Inflammatory macrophage treated with lipopolysaccharide for 1 hour (primary cell): ENCODE results near the gene LRRC51.

Experiments
- DNase-seq, 2 donors: peaks; one replicate each; pipeline ENCODE4 v3.0.0-alpha.2; 2020 to 2022

Gene LRRC51

GRCh38 chr11:72070491-72070890 lies 10.2 kb upstream of the LRRC51 start:
- DNase-seq, result no peak

GRCh38 chr11:72072348-72072747 lies 8.3 kb upstream of the LRRC51 start:
- peak in 1 of 2 donors; percentile 30 for DNase-seq

GRCh38 chr11:72075109-72075508 lies 5.5 kb upstream of the LRRC51 start:
- peak; percentile 73 to 76 for DNase-seq

- no peak for DNase-seq
These were observed 4.9 kb upstream of the LRRC51 start for GRCh38 chr11:72075756-72076155.

- DNase-seq, result no peak
These were observed 2.2 kb upstream of the LRRC51 start for GRCh38 chr11:72078477-72078876.

GRCh38 chr11:72079819-72080325 lies 778 bp upstream of the LRRC51 start:
- DNase-seq, result no peak

GRCh38 chr11:72081184-72081644 lies 564 bp downstream of the LRRC51 start:
- DNase-seq, result no peak

GRCh38 chr11:72081821-72082453 lies 1.3 kb downstream of the LRRC51 start:
- no peak for DNase-seq

- no peak for DNase-seq
These were observed 2.8 kb downstream of the LRRC51 start for GRCh38 chr11:72083414-72083813.

- DNase-seq, result no peak
These were observed 3.4 kb downstream of the LRRC51 start for GRCh38 chr11:72084076-72084475.

- DNase-seq, result no peak
These were observed 4.3 kb downstream of the LRRC51 start for GRCh38 chr11:72084965-72085364.

- no peak for DNase-seq
These were observed 5.1 kb downstream of the LRRC51 start for GRCh38 chr11:72085621-72086351.

- DNase-seq, result no peak
These were observed 7.6 kb downstream of the LRRC51 start for GRCh38 chr11:72088076-72088808.

- DNase-seq, result peak; percentile 82 to 90
These were observed 10.6 kb downstream of the LRRC51 start for GRCh38 chr11:72091292-72091691.

GRCh38 chr11:72098741-72099140 lies 18.1 kb downstream of the LRRC51 start:
- no peak for DNase-seq

- DNase-seq, result no peak
These were observed 19.4 kb downstream of the LRRC51 start for GRCh38 chr11:72100009-72100408.

GRCh38 chr11:72100462-72100861 lies 19.8 kb downstream of the LRRC51 start:
- peak in 1 of 2 donors; percentile 48 for DNase-seq

- DNase-seq, result no peak
These were observed 21.5 kb downstream of the LRRC51 start for GRCh38 chr11:72102162-72102561.

GRCh38 chr11:72102631-72102945 lies 21.9 kb downstream of the LRRC51 start:
- no peak for DNase-seq

GRCh38 chr11:72102946-72103753 lies 22.5 kb downstream of the LRRC51 start, which contains the start of gene LAMTOR1:
Gene LAMTOR1, minus strand, starts transcription at chr11:72103297. Its CDS starts 73 bp downstream, at chr11:72103224.
- DNase-seq, result peak; percentile 98 to 99

- DNase-seq, result no peak
These were observed 23.1 kb downstream of the LRRC51 start for GRCh38 chr11:72103754-72104167.

GRCh38 chr11:72105888-72106287 lies 25.2 kb downstream of the LRRC51 start, which contains the start of gene TOMT:
Gene TOMT, plus strand, starts transcription at chr11:72105924. Its CDS starts 28 bp downstream, at chr11:72105952.
- no peak for DNase-seq
